ENCODE measurements around the gene TDRD12.
"Not testable (repeated sequence)": the region's sequence is repeated elsewhere in the genome, so short reads cannot be mapped to it uniquely, and the experiment has no call there.

Gene TDRD12

GRCh38 chr19:32748948-32749347 lies 29.4 kb downstream of the TDRD12 start:
- FAIRE-seq: no peak

DNA sequence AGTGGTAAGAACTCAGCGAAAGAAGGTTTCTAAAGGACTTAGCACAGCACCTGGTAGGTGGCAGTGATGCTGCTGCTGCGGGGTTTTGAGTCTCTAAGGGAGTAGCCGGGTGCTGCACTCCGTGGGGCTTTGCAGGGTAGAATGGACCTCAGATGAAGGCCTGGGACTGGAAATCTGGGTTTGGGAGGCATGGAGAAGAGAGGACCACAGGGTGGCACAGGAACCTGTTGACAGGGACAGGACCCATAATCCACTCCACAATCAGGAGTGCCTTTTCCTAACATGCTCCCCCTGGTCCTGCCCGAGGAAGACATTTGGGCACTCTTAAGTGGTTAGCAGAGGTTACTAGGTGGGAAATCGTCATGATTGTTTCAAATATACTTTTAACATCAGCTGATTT lies 29.8 kb downstream of the TDRD12 start:
- FAIRE-seq: no peak

- FAIRE-seq: no peak
Observed at GRCh38 chr19:32750441-32751055, 31.0 kb downstream of the TDRD12 start.

DNA sequence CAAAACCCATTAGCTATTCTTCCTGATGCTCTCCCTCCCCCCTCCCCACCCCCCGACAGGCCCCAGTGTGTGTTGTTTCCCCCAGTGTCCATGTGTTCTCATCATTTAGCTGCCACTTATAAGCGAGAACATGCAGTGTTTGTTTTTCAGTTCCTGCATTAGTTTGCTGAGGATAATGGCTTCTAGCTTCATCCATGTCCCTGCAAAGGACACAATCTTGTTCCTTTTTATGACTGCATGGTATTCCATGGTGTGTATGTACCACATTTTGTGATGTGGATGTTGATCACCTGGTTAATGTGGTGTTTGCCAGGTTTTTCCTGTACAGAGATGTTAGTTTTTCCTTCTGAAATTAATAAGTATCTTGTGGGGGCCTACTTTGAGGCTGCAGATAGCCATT lies 31.5 kb downstream of the TDRD12 start:
- no peak for FAIRE-seq

GRCh38 chr19:32757189-32757588 lies 37.6 kb downstream of the TDRD12 start:
- no peak for FAIRE-seq

DNA sequence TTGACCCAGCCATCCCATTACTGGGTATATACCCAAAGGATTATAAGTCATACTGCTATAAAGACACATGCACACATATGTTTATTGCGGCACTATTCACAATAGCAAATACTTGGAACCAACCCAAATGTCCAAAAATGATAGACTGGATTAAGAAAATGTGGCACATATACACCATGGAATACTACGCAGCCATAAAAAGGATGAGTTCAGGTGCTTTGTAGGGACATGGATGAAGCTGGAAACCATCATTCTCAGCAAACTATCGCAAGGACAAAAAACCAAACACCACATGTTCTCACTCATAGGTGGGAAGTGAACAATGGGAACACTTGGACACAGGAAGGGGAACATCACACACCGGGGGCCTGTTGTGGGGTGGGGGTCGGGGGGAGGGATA lies 45.8 kb downstream of the TDRD12 start:
- not testable (repeated sequence) for FAIRE-seq

DNA sequence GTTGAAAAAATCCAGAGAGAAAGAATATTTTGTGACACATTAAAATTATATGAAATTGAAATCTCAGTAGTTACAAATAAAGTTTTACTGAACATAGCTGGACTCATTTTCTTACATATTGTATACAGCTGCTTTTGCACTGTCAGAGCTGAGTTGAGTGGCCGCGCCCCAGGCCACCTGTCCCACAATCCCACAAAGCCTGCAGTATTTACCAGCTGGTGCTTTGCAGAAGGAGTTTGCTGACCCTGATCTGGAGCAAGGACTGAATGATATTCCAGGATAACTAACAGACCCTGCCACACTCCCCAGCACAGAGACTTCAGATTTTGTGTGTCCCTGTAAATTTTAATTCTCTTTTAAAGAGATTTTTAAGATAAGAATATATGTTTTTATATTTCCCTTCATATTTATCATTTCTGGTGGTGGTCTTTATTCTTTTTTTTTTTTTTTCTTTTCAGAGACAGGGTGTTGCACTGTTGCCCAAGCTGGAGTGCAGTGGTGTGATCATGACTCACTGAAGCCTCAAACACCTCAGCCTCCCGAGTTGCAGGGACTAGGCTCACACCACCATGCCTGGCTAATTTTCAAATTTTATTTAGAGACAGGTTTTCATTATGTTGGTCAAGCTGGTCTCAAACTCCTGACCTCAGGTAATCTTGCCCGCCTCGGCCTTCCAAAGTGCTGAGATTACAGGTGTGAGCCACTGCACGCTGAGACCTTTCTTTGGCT lies 48.5 kb downstream of the TDRD12 start:
- no peak for FAIRE-seq

DNA sequence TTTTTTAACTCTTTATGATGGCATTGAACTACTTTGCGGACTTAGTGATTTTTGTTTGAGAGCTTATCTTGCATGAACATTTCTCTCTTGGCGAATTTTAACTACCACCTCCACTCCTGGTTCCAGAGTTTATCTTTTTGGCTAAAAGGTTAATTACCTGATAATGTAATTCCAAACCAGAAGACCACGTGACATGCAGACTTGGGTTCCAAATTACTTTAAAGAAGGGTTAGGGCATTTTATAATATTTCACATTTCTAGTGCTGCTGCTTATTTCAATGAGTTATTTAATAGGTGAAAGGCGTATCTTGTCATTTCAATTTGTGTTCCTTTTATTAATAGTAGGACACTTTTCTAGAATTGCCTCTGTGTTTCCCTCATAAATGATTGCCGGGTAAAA lies 52.0 kb downstream of the TDRD12 start:
- no peak for FAIRE-seq

DNA sequence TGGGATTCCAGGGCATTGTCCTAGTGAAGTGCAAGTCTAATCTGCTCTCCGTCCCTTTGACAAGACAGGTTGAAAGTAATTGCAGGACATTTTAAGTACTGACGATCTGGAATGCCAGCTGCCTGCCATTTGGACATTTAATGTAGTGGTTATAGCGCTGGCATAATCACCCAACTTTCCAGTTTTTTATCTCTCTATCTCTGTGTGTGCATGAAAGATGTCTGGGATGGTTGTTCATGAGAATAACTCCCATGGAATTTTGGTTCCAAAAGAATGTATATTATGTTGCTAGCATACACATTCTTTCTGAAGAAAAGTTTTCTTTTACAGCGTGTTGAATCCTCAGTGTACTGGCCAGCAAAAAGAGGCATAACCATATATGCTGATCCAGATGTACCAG lies 53.6 kb downstream of the TDRD12 start:
- FAIRE-seq: no peak

DNA sequence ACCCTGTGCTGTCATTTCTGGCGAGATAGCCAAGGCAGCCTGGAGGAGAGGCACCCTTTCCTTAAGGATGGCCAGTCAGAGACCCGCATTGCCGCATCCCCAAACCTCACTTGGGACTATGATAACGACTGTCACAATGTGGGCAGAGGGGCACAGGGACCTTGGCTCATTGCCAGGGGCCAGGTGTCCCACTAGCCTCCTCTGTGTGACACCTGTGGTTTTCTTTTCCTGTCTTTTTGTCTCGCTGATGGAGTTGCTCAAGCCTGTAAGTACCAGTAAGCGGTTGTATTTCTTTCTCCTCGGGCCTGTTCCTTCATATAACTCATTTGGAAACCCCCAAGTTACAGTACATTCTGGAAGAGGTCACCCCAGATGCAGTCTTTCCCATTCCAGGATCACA lies 59.5 kb downstream of the TDRD12 start:
- FAIRE-seq: no peak

GRCh38 chr19:32781280-32781679 lies 61.7 kb downstream of the TDRD12 start:
- FAIRE-seq: no peak

- FAIRE-seq: not testable (repeated sequence)
Observed at GRCh38 chr19:32782089-32782488, 62.5 kb downstream of the TDRD12 start.

DNA sequence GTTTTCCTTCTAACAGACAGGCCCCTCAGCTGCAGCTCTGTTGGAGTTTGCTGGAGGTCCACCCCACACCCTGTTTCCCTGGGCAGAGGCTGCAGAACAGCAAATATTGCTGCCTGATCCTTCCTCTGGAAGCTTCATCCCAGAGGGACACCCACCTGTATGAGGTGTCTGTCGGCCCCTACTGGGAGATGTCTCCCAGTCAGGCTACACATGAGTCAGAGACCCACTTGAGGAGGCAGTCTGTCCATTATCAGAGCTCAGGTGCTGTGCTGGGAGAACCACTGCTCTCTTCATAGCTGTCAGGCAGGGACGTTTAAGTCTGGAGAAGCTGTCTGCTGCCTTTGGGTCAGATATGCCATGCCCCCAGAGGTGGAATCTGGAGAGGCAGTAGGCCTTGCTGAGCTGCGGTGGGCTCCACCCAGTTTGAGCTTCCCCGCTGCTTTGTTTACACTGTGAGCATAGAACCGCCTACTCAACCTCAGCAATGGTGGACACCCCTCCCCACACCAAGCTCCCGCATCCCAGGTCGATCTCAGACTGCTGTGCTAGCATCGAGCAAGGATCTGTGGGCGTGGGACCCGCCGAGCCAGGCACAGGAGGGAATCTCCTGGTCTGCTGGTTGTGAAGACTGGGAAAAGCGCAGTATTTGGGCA lies 67.7 kb downstream of the TDRD12 start:
- FAIRE-seq: not testable (repeated sequence)

DNA sequence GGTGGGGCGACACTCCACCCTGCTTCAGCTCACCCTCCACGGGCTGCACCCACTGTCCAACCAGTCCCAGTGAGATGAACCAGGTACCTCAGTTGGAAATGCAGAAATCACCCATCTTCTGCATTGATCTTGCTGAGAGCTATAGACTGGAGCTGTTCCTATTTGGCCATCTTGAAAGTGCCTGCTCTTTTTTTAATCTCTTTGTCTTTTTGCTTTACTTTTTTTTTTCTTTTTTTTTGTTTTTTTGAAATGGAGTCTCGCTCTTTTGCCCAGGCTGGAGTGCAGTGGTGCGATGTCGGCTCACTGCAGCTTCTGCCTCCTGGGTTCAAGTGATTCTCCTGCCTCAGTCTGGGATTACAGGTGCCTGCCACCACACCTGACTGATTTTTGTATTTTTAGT lies 68.3 kb downstream of the TDRD12 start:
- not testable (repeated sequence) for FAIRE-seq

DNA sequence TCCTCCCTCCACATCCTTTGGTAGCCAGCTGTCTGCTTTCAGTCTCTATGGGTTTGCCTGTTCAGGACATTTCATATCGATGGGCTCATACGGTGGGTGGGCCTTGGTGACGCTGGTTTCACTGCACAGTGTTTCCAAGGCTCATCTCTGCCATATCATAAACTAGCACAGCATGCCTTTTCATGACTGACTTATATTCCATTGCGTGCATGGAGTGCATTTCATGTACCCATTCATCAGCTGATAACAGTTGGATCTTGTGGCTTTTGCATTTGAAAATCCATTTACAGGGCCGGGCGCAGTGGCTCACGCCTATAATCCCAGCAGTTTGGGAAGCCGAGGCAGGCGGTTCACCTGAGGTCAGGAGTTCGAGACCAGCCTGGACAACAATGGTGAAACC lies 69.9 kb downstream of the TDRD12 start:
- no peak for FAIRE-seq

DNA sequence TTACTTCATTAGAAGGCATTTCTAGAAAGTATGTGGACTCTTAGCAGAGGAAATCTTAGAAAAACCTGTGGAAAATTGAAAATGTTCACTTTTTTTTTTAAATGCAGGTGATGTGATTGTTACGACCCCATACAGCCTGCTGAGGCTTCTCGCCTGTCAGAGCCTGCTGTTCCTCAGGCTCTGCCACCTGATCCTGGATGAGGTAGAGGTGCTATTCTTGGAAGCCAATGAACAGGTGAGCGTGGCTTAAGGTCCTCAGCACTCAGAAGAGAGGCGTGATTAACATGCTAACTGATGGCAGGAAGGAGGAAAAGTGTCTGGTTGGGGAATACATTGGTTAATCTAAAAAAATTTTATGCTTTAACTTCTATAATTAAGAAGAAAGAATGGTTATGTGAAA lies 78.6 kb downstream of the TDRD12 start:
- no peak for FAIRE-seq

DNA sequence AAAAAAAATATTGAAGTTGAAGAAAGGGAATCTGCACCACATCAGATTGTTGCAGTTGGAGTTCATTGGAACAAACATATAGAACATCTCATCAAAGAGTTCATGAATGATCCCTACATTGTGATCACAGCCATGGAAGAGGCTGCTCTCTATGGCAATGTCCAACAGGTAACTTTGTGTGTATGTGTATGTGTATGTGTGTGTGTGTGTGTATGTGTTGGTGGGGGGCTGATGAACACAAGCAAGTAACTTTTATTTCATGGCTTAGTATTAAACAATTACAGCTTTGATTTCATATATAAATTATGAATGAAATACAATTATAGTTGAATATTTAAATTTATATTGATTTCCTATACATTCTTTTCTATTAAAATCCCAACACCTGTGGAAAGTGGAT lies 80.6 kb downstream of the TDRD12 start:
- no peak for FAIRE-seq

- FAIRE-seq: no peak
Observed at GRCh38 chr19:32800754-32801153, 81.2 kb downstream of the TDRD12 start.

- FAIRE-seq: no peak
Observed at GRCh38 chr19:32802840-32803239, 83.3 kb downstream of the TDRD12 start.

GRCh38 chr19:32808236-32808635 lies 88.7 kb downstream of the TDRD12 start:
- FAIRE-seq: no peak

GRCh38 chr19:32809254-32809653 lies 89.7 kb downstream of the TDRD12 start:
- no peak for FAIRE-seq

- FAIRE-seq: no peak
Observed at GRCh38 chr19:32809754-32810153, 90.2 kb downstream of the TDRD12 start.

DNA sequence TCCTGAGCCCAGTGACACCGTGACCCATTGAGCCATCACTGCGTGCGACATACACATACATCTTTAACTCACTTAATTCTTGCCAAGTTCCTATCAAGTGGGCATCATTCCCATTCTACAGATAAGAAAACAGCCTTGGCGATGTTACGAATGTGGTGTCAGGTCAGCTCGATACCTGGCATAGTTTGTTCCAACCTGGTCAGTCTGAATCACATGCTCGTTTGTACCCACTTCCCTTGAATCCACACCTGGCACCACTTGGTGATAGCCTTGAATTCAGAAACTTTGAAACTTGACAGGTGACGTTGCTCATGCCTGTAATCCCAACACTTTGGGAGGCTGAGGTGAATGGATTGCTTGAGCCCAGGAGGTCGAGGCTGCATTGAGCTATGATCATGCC lies 90.9 kb downstream of the TDRD12 start:
- FAIRE-seq: no peak

DNA sequence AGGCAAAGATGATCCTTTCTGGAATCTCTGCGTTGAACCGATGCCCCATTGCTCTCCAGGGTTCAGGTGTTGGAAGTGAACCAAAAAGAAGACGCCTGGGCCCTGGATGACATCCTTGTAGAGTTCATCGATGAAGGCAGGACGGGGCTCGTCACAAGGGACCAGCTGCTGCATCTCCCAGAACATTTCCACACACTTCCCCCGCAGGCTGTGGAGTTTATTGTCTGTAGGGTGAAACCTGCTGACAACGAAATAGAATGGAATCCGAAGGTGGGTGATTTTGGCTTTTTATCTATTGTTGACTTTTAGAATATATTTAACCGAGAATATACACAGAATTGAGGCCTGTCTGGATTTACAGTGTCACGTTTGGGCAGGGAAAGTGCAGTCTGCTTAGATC lies 91.6 kb downstream of the TDRD12 start:
- no peak for FAIRE-seq

Measured in TTC549 (cell line).